Neural cell (in vitro differentiated cells): Measurements from ENCODE around the gene VPS35L. TPM values are rescaled to one million over a fixed set of nuclear protein-coding genes. Genes with fewer than 3 reads are reported as not detected.

Experiments
- H2AFZ ChIP-seq: fragments of 200-600, 300-800 bp; sonication (generic), shearing (Covaris generic); 2 replicates; pipeline ENCODE4 v1.6.0; 2014; ENCODE audit warnings: low read depth, mild to moderate bottlenecking, antibody characterized with exemption, low read length, moderate library complexity
- H3F3A ChIP-seq: fragments of 200-600 bp; shearing (Covaris generic); 2 replicates; pipeline ENCODE4 v1.6.1; 2016; ENCODE audit warnings: mild to moderate bottlenecking, moderate library complexity, mixed read lengths, antibody characterized with exemption, low read length; ENCODE audit not compliant: insufficient read depth, poor library complexity, severe bottlenecking
- H3K27ac ChIP-seq: fragments of 200-600, 300-800 bp; sonication (generic), shearing (Covaris generic); 2 replicates; pipeline ENCODE4 v1.5.1; 2014; ENCODE audit warnings: mild to moderate bottlenecking, low read length, moderate library complexity
- H3K27me3 ChIP-seq: fragments of 300-800, 200-600 bp; sonication (generic), shearing (Covaris generic); 2 replicates; pipeline ENCODE4 v1.6.0; 2014; ENCODE audit warnings: mild to moderate bottlenecking, low read depth, low read length, moderate library complexity; ENCODE audit not compliant: insufficient read depth
- H3K36me3 ChIP-seq: fragments of 300-800, 200-600 bp; sonication (generic), shearing (Covaris generic); 2 replicates; pipeline ENCODE4 v1.5.1; 2014; ENCODE audit warnings: mild to moderate bottlenecking, antibody characterized with exemption, low read length, moderate library complexity; ENCODE audit not compliant: insufficient read depth
- H3K4me2 ChIP-seq: fragments of 300-800, 200-600 bp; sonication (generic), shearing (Covaris generic); 2 replicates; pipeline ENCODE4 v1.6.0; 2014; ENCODE audit warnings: mild to moderate bottlenecking, low read length
- H3K4me3 ChIP-seq: fragments of 300-800, 200-600 bp; sonication (generic), shearing (Covaris generic); 2 replicates; pipeline ENCODE4 v1.5.1; 2014; ENCODE audit warnings: mild to moderate bottlenecking, low read length, moderate library complexity
- H3K79me2 ChIP-seq: fragments of 200-600 bp; shearing (Covaris generic); replicated peaks from 2 replicates; pipeline ENCODE4 v1.6.0; 2014; ENCODE audit warnings: mild to moderate bottlenecking, low read length, moderate library complexity; ENCODE audit not compliant: insufficient read depth
- H3K9ac ChIP-seq: fragments of 300-800, 200-600 bp; sonication (generic), shearing (Covaris generic); 2 replicates; pipeline ENCODE4 v1.6.1; 2016; ENCODE audit warnings: mild to moderate bottlenecking, low read length, mixed read lengths
- H3K9me2 ChIP-seq: fragments of 200-600 bp; shearing (Covaris generic); 2 replicates; pipeline ENCODE4 v1.6.1; 2016; ENCODE audit warnings: mild to moderate bottlenecking, low read length, mixed read lengths; ENCODE audit not compliant: insufficient read depth
- H3K9me3 ChIP-seq: fragments of 200-600, 300-800 bp; sonication (generic), shearing (Covaris generic); 2 replicates; pipeline ENCODE4 v1.6.1; 2016; ENCODE audit warnings: mild to moderate bottlenecking, mixed run types, low read length, moderate library complexity, mixed read lengths
- H4K20me1 ChIP-seq: fragments of 200-600 bp; shearing (Covaris generic); 2 replicates; pipeline ENCODE4 v1.6.1; 2016; ENCODE audit warnings: mild to moderate bottlenecking, mixed run types; ENCODE audit not compliant: insufficient read depth
- EP300 ChIP-seq: fragments of 450-650 bp; conservative IDR thresholded peaks from 2 replicates; pipeline ENCODE4 v1.6.1; 2014; ENCODE audit warnings: antibody characterized with exemption, mild to moderate bottlenecking, moderate library complexity; ENCODE audit not compliant: poor library complexity, severe bottlenecking
- EZH2 ChIP-seq: fragments of 200-600, 300-800 bp; shearing (Covaris generic), sonication (generic); IDR thresholded peaks from 2 replicates; pipeline ENCODE4 v1.6.1; 2014; ENCODE audit warnings: antibody characterized with exemption, low read length, borderline replicate concordance, mild to moderate bottlenecking; ENCODE audit not compliant: insufficient read depth, poor library complexity, severe bottlenecking
- MXI1 ChIP-seq: fragments of 450-650 bp; conservative IDR thresholded peaks from 2 replicates; pipeline ENCODE4 v1.6.1; 2014; ENCODE audit warnings: antibody characterized with exemption, mild to moderate bottlenecking; ENCODE audit not compliant: poor library complexity, severe bottlenecking
- POLR2AphosphoS5 ChIP-seq: IDR thresholded peaks from 2 replicates; pipeline ENCODE4 v1.6.1; 2012
- RAD21 ChIP-seq: fragments of 450-650 bp; conservative IDR thresholded peaks from 2 replicates; pipeline ENCODE4 v1.6.1; 2014; ENCODE audit warnings: antibody characterized with exemption, mild to moderate bottlenecking, moderate library complexity
- SMC3 ChIP-seq: fragments of 450-650 bp; conservative IDR thresholded peaks from 2 replicates; pipeline ENCODE4 v1.6.1; 2014; ENCODE audit warnings: antibody characterized with exemption, mild to moderate bottlenecking, moderate library complexity; ENCODE audit not compliant: poor library complexity
- TAF1 ChIP-seq: IDR thresholded peaks from 2 replicates; pipeline ENCODE4 v1.6.1; 2012; ENCODE audit warnings: low read depth
- polyA plus RNA-seq: library from polyadenylated mRNA; depleted of rRNA; stranded (reverse); fragments of >200 nt; gene quantifications from 2 replicates; pipeline ENCODE4 v1.2.3, GENCODE V29; 2014
- TF ChIP-seq, protein P1 (sequence below): fragments of 450-650 bp; IDR thresholded peaks from 2 replicates; pipeline ENCODE4 v1.5.1; 2014; ENCODE audit warnings: antibody characterized with exemption, mild to moderate bottlenecking, moderate library complexity; ENCODE audit not compliant: poor library complexity, severe bottlenecking
- TF ChIP-seq, protein P2 (sequence below): IDR thresholded peaks from 2 replicates; pipeline ENCODE4 v1.6.1; 2012; ENCODE audit warnings: borderline replicate concordance

The VPS35L gene
- polyA plus RNA-seq, 1 donor from 2014 or later, result 29.8 TPM

- Histone ChIP-seq H3K79me2 (peaks cover 30% of the 10 kb centered on the region), H3K27ac (peak overlapping the region; percentile 68)
- TF ChIP-seq, protein P1, sequence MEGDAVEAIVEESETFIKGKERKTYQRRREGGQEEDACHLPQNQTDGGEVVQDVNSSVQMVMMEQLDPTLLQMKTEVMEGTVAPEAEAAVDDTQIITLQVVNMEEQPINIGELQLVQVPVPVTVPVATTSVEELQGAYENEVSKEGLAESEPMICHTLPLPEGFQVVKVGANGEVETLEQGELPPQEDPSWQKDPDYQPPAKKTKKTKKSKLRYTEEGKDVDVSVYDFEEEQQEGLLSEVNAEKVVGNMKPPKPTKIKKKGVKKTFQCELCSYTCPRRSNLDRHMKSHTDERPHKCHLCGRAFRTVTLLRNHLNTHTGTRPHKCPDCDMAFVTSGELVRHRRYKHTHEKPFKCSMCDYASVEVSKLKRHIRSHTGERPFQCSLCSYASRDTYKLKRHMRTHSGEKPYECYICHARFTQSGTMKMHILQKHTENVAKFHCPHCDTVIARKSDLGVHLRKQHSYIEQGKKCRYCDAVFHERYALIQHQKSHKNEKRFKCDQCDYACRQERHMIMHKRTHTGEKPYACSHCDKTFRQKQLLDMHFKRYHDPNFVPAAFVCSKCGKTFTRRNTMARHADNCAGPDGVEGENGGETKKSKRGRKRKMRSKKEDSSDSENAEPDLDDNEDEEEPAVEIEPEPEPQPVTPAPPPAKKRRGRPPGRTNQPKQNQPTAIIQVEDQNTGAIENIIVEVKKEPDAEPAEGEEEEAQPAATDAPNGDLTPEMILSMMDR, result no peak
- TF ChIP-seq POLR2AphosphoS5, result no peak
- no peak for TF ChIP-seq EP300
- TF ChIP-seq, protein P2, sequence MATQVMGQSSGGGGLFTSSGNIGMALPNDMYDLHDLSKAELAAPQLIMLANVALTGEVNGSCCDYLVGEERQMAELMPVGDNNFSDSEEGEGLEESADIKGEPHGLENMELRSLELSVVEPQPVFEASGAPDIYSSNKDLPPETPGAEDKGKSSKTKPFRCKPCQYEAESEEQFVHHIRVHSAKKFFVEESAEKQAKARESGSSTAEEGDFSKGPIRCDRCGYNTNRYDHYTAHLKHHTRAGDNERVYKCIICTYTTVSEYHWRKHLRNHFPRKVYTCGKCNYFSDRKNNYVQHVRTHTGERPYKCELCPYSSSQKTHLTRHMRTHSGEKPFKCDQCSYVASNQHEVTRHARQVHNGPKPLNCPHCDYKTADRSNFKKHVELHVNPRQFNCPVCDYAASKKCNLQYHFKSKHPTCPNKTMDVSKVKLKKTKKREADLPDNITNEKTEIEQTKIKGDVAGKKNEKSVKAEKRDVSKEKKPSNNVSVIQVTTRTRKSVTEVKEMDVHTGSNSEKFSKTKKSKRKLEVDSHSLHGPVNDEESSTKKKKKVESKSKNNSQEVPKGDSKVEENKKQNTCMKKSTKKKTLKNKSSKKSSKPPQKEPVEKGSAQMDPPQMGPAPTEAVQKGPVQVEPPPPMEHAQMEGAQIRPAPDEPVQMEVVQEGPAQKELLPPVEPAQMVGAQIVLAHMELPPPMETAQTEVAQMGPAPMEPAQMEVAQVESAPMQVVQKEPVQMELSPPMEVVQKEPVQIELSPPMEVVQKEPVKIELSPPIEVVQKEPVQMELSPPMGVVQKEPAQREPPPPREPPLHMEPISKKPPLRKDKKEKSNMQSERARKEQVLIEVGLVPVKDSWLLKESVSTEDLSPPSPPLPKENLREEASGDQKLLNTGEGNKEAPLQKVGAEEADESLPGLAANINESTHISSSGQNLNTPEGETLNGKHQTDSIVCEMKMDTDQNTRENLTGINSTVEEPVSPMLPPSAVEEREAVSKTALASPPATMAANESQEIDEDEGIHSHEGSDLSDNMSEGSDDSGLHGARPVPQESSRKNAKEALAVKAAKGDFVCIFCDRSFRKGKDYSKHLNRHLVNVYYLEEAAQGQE, result no peak
- TF ChIP-seq TAF1, result no peak
- TF ChIP-seq EZH2, result no peak
- no peak for TF ChIP-seq RAD21
- no peak for TF ChIP-seq SMC3
- no peak for TF ChIP-seq MXI1
Measured at GRCh38 chr16:19718624-19718965, 163.1 kb downstream of the VPS35L start.

DNA sequence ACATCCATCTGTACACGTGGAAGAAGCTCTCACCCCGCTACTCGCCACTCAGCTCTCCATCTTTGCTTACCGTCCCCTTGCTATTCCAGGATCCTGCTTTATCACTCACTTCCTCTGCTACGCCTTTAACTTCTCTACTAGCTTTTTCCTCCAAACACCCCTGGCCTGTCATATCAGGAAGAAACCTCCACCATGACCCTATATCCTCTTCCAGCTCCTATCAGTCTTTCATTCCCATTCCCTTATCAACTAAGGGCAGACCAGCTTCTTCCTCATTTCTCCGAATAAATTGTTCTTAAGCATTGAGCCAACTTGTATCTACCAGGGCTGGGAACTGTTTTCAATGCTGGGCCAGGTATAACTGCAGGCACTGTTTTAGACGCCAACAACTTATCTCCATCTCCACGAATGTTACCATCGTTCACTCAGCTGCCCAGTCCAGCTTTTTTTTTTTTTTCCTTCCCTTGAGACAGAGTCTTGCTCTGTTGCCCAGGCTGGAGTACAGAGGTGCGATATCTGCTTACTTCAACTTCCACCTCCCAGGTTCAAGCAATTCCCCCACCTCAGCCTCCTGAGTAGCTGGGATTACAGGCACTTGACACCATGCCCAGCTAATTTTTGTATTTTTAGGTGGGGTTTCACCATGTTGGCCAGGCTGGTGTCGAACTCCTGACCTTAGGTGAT, 166.9 kb downstream of the VPS35L start:
- Histone ChIP-seq H3K4me3 (no peak overlapping the region), H3K4me2 (no peak overlapping the region), H3K9me2 (no peaks in the 10 kb centered on the region), H4K20me1 (no peaks in the 10 kb centered on the region), H3K27me3 (no peaks in the 10 kb centered on the region), H3K36me3 (no peaks in the 10 kb centered on the region), H3K79me2 (peaks cover 14% of the 10 kb centered on the region), H3K9me3 (no peaks in the 10 kb centered on the region), H3F3A (no peaks in the 10 kb centered on the region), H2AFZ (no peak overlapping the region), H3K27ac (no peak overlapping the region), H3K9ac (no peak overlapping the region)
- TF ChIP-seq EZH2 (no peak), MXI1 (no peak), POLR2AphosphoS5 (no peak), EP300 (no peak), TAF1 (no peak), RAD21 (no peak), SMC3 (no peak)
- TF ChIP-seq, protein P2, result no peak
- TF ChIP-seq, protein P1, result no peak

More at GRCh38 chr16:19718624-19718965, 163.1 kb downstream of the VPS35L start:
- H3K9me2 ChIP-seq, result no peaks in the 10 kb centered on the region
- peak overlapping the region; percentile 73 for H3K9ac ChIP-seq
- H3K27me3 ChIP-seq, result no peaks in the 10 kb centered on the region
- H3K4me2 ChIP-seq, result peak overlapping the region; percentile 90
- H3K4me3 ChIP-seq, result peak overlapping the region; percentile 81
- no peaks in the 10 kb centered on the region for H3K9me3 ChIP-seq
- H4K20me1 ChIP-seq, result no peaks in the 10 kb centered on the region
- H3K36me3 ChIP-seq, result no peaks in the 10 kb centered on the region
- H3F3A ChIP-seq, result no peaks in the 10 kb centered on the region
- H2AFZ ChIP-seq, result peak overlapping the region; percentile 84
